ENCODE measurements around the gene FASTK. TPM values are rescaled to one million over a fixed set of nuclear protein-coding genes. Genes with fewer than 3 reads are reported as not detected.

The FASTK gene
- total RNA-seq: 10 to 100 TPM; 30.9 to 60.2 TPM
- polyA plus RNA-seq (ENCODE audit: insufficient read length in 2 of 2): 10 to 100 TPM; 71.4 to 80.7 TPM
- long read RNA-seq, donor 1, transcript FASTK-201 (10 exons, 1,827 nt): major isoform, 13 of 81 reads
- long read RNA-seq, donor 1, partial matches to known transcripts: 63 of 81 reads
- long read RNA-seq, donor 1, other reads (novel, unspliced or antisense): 0 of 81 reads
- long read RNA-seq, donor 2, transcript FASTK-201 (10 exons, 1,827 nt): major isoform, 6 of 22 reads
- long read RNA-seq, donor 2, partial matches to known transcripts: 14 of 22 reads
- long read RNA-seq, donor 2, other reads (novel, unspliced or antisense): 0 of 22 reads
- long read RNA-seq, donor 3, transcript FASTK-201 (10 exons, 1,827 nt): major isoform, 8 of 20 reads
- long read RNA-seq, donor 3, partial matches to known transcripts: 10 of 20 reads
- long read RNA-seq, donor 3, other reads (novel, unspliced or antisense): 0 of 20 reads
- long read RNA-seq, donor 4, transcript FASTK-201 (10 exons, 1,827 nt): major isoform, 7 of 98 reads
- long read RNA-seq, donor 4, partial matches to known transcripts: 85 of 98 reads
- long read RNA-seq, donor 4, other reads (novel, unspliced or antisense): 0 of 98 reads

- Histone ChIP-seq H3K27me3 (ENCODE audit: control insufficient read depth, insufficient read depth, low read length) (no peaks in the 10 kb centered on the region), H3K27ac (ENCODE audit: low read depth, low read length) (peak within 1 kb of the TSS; percentile 89), H3K4me3 (ENCODE audit: low read depth, low read length) (peak within 1 kb of the TSS; percentile 85), H3K36me3 (ENCODE audit: control insufficient read depth, insufficient read depth, low read length) (peaks cover 53% of the 10 kb centered on the region), H3K4me1 (ENCODE audit: control insufficient read depth, insufficient read depth, low read length) (peaks cover 64% of the 10 kb centered on the region), H3K9me3 (ENCODE audit: control insufficient read depth, insufficient read depth, low read length) (no peaks in the 10 kb centered on the region)
- DNase-seq (ENCODE audit: low read depth in 4 of 6, low spot score in 6 of 6): peak in 4 of 6 donors; percentile 82 to 97 (median 90)
- WGBS (ENCODE audit: insufficient coverage): 0% methylated on average over 66 of the region's 66 CpGs
Measured at GRCh38 chr7:151080522-151081169, at the start of gene FASTK. Gene FASTK (minus strand): TSS chr7:151080809. CDS start chr7:151080766, 43 bp downstream.

GRCh38 chr7:151129960-151130591 is 49.5 kb upstream of the FASTK start:
- DNase-seq (ENCODE audit: low read depth in 4 of 6, low spot score in 6 of 6): no peak
- Histone ChIP-seq H3K4me1 (ENCODE audit: control insufficient read depth, insufficient read depth, low read length) (peaks cover 91% of the 10 kb centered on the region), H3K9me3 (ENCODE audit: control insufficient read depth, insufficient read depth, low read length) (no peaks in the 10 kb centered on the region), H3K4me3 (ENCODE audit: low read depth, low read length) (no peak overlapping the region), H3K27ac (ENCODE audit: low read depth, low read length) (no peak overlapping the region), H3K27me3 (ENCODE audit: control insufficient read depth, insufficient read depth, low read length) (no peaks in the 10 kb centered on the region), H3K36me3 (ENCODE audit: control insufficient read depth, insufficient read depth, low read length) (peaks cover 91% of the 10 kb centered on the region)
- 82% methylated on average over 9 of the region's 9 CpGs for WGBS (ENCODE audit: insufficient coverage)

GRCh38 chr7:151129117-151129959 is 48.7 kb upstream of the FASTK start:
- no peak overlapping the region for H3K4me3 ChIP-seq (ENCODE audit: low read depth, low read length)
- no peaks in the 10 kb centered on the region for H3K27me3 ChIP-seq (ENCODE audit: control insufficient read depth, insufficient read depth, low read length)
- H3K9me3 ChIP-seq (ENCODE audit: control insufficient read depth, insufficient read depth, low read length): no peaks in the 10 kb centered on the region
- peaks cover 90% of the 10 kb centered on the region for H3K36me3 ChIP-seq (ENCODE audit: control insufficient read depth, insufficient read depth, low read length)
- H3K27ac ChIP-seq (ENCODE audit: low read depth, low read length): no peak overlapping the region
- WGBS (ENCODE audit: insufficient coverage): 82% methylated on average over 23 of the region's 28 CpGs
- peaks cover 90% of the 10 kb centered on the region for H3K4me1 ChIP-seq (ENCODE audit: control insufficient read depth, insufficient read depth, low read length)
- DNase-seq (ENCODE audit: low read depth in 4 of 6, low spot score in 6 of 6): no peak

- Histone ChIP-seq H3K4me1 (ENCODE audit: control insufficient read depth, insufficient read depth, low read length) (peaks cover 92% of the 10 kb centered on the region), H3K27me3 (ENCODE audit: control insufficient read depth, insufficient read depth, low read length) (no peaks in the 10 kb centered on the region), H3K27ac (ENCODE audit: low read depth, low read length) (no peak overlapping the region), H3K4me3 (ENCODE audit: low read depth, low read length) (no peak overlapping the region), H3K9me3 (ENCODE audit: control insufficient read depth, insufficient read depth, low read length) (no peaks in the 10 kb centered on the region), H3K36me3 (ENCODE audit: control insufficient read depth, insufficient read depth, low read length) (peaks cover 90% of the 10 kb centered on the region)
- no peak for DNase-seq (ENCODE audit: low read depth in 4 of 6, low spot score in 6 of 6)
- 80% methylated on average over 5 of the region's 8 CpGs for WGBS (ENCODE audit: insufficient coverage)
Measured at GRCh38 chr7:151128716-151129115, 48.1 kb upstream of the FASTK start.

GRCh38 chr7:151128144-151128543 is 47.5 kb upstream of the FASTK start:
- WGBS (ENCODE audit: insufficient coverage): 94% methylated on average over 8 of the region's 14 CpGs
- no peak for DNase-seq (ENCODE audit: low read depth in 4 of 6, low spot score in 6 of 6)
- Histone ChIP-seq H3K36me3 (ENCODE audit: control insufficient read depth, insufficient read depth, low read length) (peaks cover 90% of the 10 kb centered on the region), H3K9me3 (ENCODE audit: control insufficient read depth, insufficient read depth, low read length) (no peaks in the 10 kb centered on the region), H3K27ac (ENCODE audit: low read depth, low read length) (no peak overlapping the region), H3K4me3 (ENCODE audit: low read depth, low read length) (no peak overlapping the region), H3K4me1 (ENCODE audit: control insufficient read depth, insufficient read depth, low read length) (peaks cover 92% of the 10 kb centered on the region), H3K27me3 (ENCODE audit: control insufficient read depth, insufficient read depth, low read length) (no peaks in the 10 kb centered on the region)

GRCh38 chr7:151126491-151127137 is 46.0 kb upstream of the FASTK start:
- Histone ChIP-seq H3K27me3 (ENCODE audit: control insufficient read depth, insufficient read depth, low read length) (no peaks in the 10 kb centered on the region), H3K4me1 (ENCODE audit: control insufficient read depth, insufficient read depth, low read length) (peaks cover 86% of the 10 kb centered on the region), H3K36me3 (ENCODE audit: control insufficient read depth, insufficient read depth, low read length) (peaks cover 90% of the 10 kb centered on the region), H3K27ac (ENCODE audit: low read depth, low read length) (no peak overlapping the region), H3K4me3 (ENCODE audit: low read depth, low read length) (no peak overlapping the region), H3K9me3 (ENCODE audit: control insufficient read depth, insufficient read depth, low read length) (no peaks in the 10 kb centered on the region)
- WGBS (ENCODE audit: insufficient coverage): 43% methylated on average over 11 of the region's 19 CpGs
- DNase-seq (ENCODE audit: low read depth in 4 of 6, low spot score in 6 of 6): no peak

- no peaks in the 10 kb centered on the region for H3K27me3 ChIP-seq (ENCODE audit: control insufficient read depth, insufficient read depth, low read length)
- peak in 2 of 6 donors; percentile 52 to 71 for DNase-seq (ENCODE audit: low read depth in 4 of 6, low spot score in 6 of 6)
- whole genome bisulfite sequencing (ENCODE audit: insufficient coverage): 10% methylated on average over 23 of the region's 58 CpGs
- H3K36me3 ChIP-seq (ENCODE audit: control insufficient read depth, insufficient read depth, low read length): peaks cover 90% of the 10 kb centered on the region
- peak overlapping the region; percentile 39 for H3K4me3 ChIP-seq (ENCODE audit: low read depth, low read length)
- no peak overlapping the region for H3K27ac ChIP-seq (ENCODE audit: low read depth, low read length)
- H3K4me1 ChIP-seq (ENCODE audit: control insufficient read depth, insufficient read depth, low read length): peaks cover 85% of the 10 kb centered on the region
- no peaks in the 10 kb centered on the region for H3K9me3 ChIP-seq (ENCODE audit: control insufficient read depth, insufficient read depth, low read length)
Measured at GRCh38 chr7:151125846-151126481, 45.4 kb upstream of the FASTK start.

GRCh38 chr7:151125470-151125845 is 44.8 kb upstream of the FASTK start:
- Histone ChIP-seq H3K9me3 (ENCODE audit: control insufficient read depth, insufficient read depth, low read length) (no peaks in the 10 kb centered on the region), H3K36me3 (ENCODE audit: control insufficient read depth, insufficient read depth, low read length) (peaks cover 90% of the 10 kb centered on the region), H3K27me3 (ENCODE audit: control insufficient read depth, insufficient read depth, low read length) (no peaks in the 10 kb centered on the region), H3K4me1 (ENCODE audit: control insufficient read depth, insufficient read depth, low read length) (peaks cover 84% of the 10 kb centered on the region), H3K4me3 (ENCODE audit: low read depth, low read length) (peak overlapping the region; percentile 39), H3K27ac (ENCODE audit: low read depth, low read length) (no peak overlapping the region)
- WGBS (ENCODE audit: insufficient coverage): 12% methylated on average over 21 of the region's 22 CpGs
- DNase-seq (ENCODE audit: low read depth in 4 of 6, low spot score in 6 of 6): peak in 5 of 6 donors; percentile 31 to 94 (median 59)

Data from spinal cord (tissue), 10 donors.